BLaER1 (cell line): Measurements from ENCODE around the gene XPR1.

Source experiments
- H3K27ac ChIP-seq: shearing (Covaris generic); formaldehyde crosslinking; 2 replicates; pipeline ENCODE4 v1.8.1; 2022
- H3K27me3 ChIP-seq: shearing (Covaris generic); formaldehyde crosslinking; 2 replicates; pipeline ENCODE4 v1.8.1; 2022
- H3K36me3 ChIP-seq: shearing (Covaris generic); formaldehyde crosslinking; 2 replicates; pipeline ENCODE4 v1.8.1; 2022
- H3K4me1 ChIP-seq: shearing (Covaris generic); formaldehyde crosslinking; 2 replicates; pipeline ENCODE4 v1.8.1; 2022
- H3K4me2 ChIP-seq: shearing (Covaris generic); formaldehyde crosslinking; 2 replicates; pipeline ENCODE4 v1.8.1; 2022
- H3K4me3 ChIP-seq: shearing (Covaris generic); formaldehyde crosslinking; 2 replicates; pipeline ENCODE4 v1.8.1; 2022
- H3K9ac ChIP-seq: shearing (Covaris generic); formaldehyde crosslinking; 2 replicates; pipeline ENCODE4 v1.8.1; 2022
- H3K9me3 ChIP-seq: shearing (Covaris generic); formaldehyde crosslinking; 2 replicates; pipeline ENCODE4 v1.8.1; 2022
- H4K20me1 ChIP-seq: shearing (Covaris generic); formaldehyde crosslinking; 2 replicates; pipeline ENCODE4 v1.8.1; 2022
- Cebpa-rat ChIP-seq: shearing (Covaris generic); IDR thresholded peaks from 2 replicates; pipeline ENCODE4 v1.8.1; 2022

Gene XPR1

GRCh38 chr1:180906511-180906910, 274.7 kb downstream of the XPR1 start:
- H3K9ac ChIP-seq, result no peak overlapping the region
- no peak overlapping the region for H3K4me2 ChIP-seq
- H3K9me3 ChIP-seq, result 0 out of 2 replicates have a peak, but pooled peaks cover 6% of the 10 kb centered on the region

GRCh38 chr1:180907313-180908055, 275.7 kb downstream of the XPR1 start:
- Histone ChIP-seq H3K4me1 (peaks cover 6% of the 10 kb centered on the region), H3K27ac (no peak overlapping the region), H3K27me3 (peaks cover 59% of the 10 kb centered on the region), H4K20me1 (peaks cover 10% of the 10 kb centered on the region), H3K9me3 (0 out of 2 replicates have a peak, but pooled peaks cover 6% of the 10 kb centered on the region), H3K4me3 (no peak overlapping the region), H3K9ac (no peak overlapping the region), H3K36me3 (no peaks in the 10 kb centered on the region), H3K4me2 (no peak overlapping the region)
- TF ChIP-seq Cebpa-rat, result no peak

More at GRCh38 chr1:180906511-180906910, 274.7 kb downstream of the XPR1 start:
- Histone ChIP-seq H3K4me1 (no peaks in the 10 kb centered on the region), H3K27ac (no peak overlapping the region), H3K4me3 (no peak overlapping the region), H4K20me1 (0 out of 2 replicates have a peak, but pooled peaks cover under 1% of the 10 kb centered on the region), H3K27me3 (peaks cover 49% of the 10 kb centered on the region), H3K36me3 (no peaks in the 10 kb centered on the region)
- no peak for TF ChIP-seq Cebpa-rat

GRCh38 chr1:180908074-180908765, 276.4 kb downstream of the XPR1 start:
- Histone ChIP-seq H4K20me1 (peaks cover 17% of the 10 kb centered on the region), H3K4me1 (peaks cover 13% of the 10 kb centered on the region), H3K4me2 (no peak overlapping the region), H3K9ac (no peak overlapping the region), H3K27me3 (peaks cover 66% of the 10 kb centered on the region), H3K36me3 (no peaks in the 10 kb centered on the region), H3K4me3 (no peak overlapping the region), H3K9me3 (0 out of 2 replicates have a peak, but pooled peaks cover 6% of the 10 kb centered on the region), H3K27ac (no peak overlapping the region)
- TF ChIP-seq Cebpa-rat, result no peak

GRCh38 chr1:180909005-180909414, 277.2 kb downstream of the XPR1 start:
- Histone ChIP-seq H3K36me3 (no peaks in the 10 kb centered on the region), H3K4me3 (no peak overlapping the region), H4K20me1 (peaks cover 21% of the 10 kb centered on the region), H3K27me3 (peaks cover 74% of the 10 kb centered on the region), H3K27ac (no peak overlapping the region), H3K9me3 (0 out of 2 replicates have a peak, but pooled peaks cover 1% of the 10 kb centered on the region), H3K4me2 (no peak overlapping the region), H3K4me1 (peaks cover 17% of the 10 kb centered on the region), H3K9ac (no peak overlapping the region)
- TF ChIP-seq Cebpa-rat, result no peak

GRCh38 chr1:180909462-180909976, 277.7 kb downstream of the XPR1 start:
- TF ChIP-seq Cebpa-rat, result no peak
- H3K36me3 ChIP-seq, result no peaks in the 10 kb centered on the region
- peaks cover 17% of the 10 kb centered on the region for H3K4me1 ChIP-seq
- no peaks in the 10 kb centered on the region for H3K9me3 ChIP-seq
- H3K27me3 ChIP-seq, result peaks cover 79% of the 10 kb centered on the region
- no peak overlapping the region for H3K27ac ChIP-seq
- no peak overlapping the region for H3K4me3 ChIP-seq
- peaks cover 21% of the 10 kb centered on the region for H4K20me1 ChIP-seq
- H3K9ac ChIP-seq, result no peak overlapping the region
- no peak overlapping the region for H3K4me2 ChIP-seq

- H3K9me3 ChIP-seq, result no peaks in the 10 kb centered on the region
- H3K36me3 ChIP-seq, result no peaks in the 10 kb centered on the region
- H3K4me2 ChIP-seq, result peak overlapping the region; percentile 98
- H3K4me1 ChIP-seq, result peaks cover 17% of the 10 kb centered on the region
- H3K27me3 ChIP-seq, result peaks cover 100% of the 10 kb centered on the region
- peak overlapping the region; percentile 69 for H3K4me3 ChIP-seq
- no peak overlapping the region for H3K27ac ChIP-seq
- H3K9ac ChIP-seq, result no peak overlapping the region
- TF ChIP-seq Cebpa-rat, result no peak
- peaks cover 21% of the 10 kb centered on the region for H4K20me1 ChIP-seq
Observed at GRCh38 chr1:180911640-180912191, 279.9 kb downstream of the XPR1 start.

- Histone ChIP-seq H3K4me3 (peak overlapping the region; percentile 69), H3K27ac (no peak overlapping the region)
Observed at GRCh38 chr1:180912211-180912800, 280.5 kb downstream of the XPR1 start.

GRCh38 chr1:180912801-180913565, 281.2 kb downstream of the XPR1 start, which contains the start of gene KIAA1614:
KIAA1614 (plus strand) TSS chr1:180912897; CDS start chr1:180913244, 347 bp downstream.
- H3K36me3 ChIP-seq, result no peaks in the 10 kb centered on the region
- peaks cover 21% of the 10 kb centered on the region for H3K4me1 ChIP-seq
- H3K9me3 ChIP-seq, result no peaks in the 10 kb centered on the region
- H3K27ac ChIP-seq, result no peak within 1 kb of the TSS
- TF ChIP-seq Cebpa-rat, result no peak
- peak within 1 kb of the TSS; percentile 60 for H3K9ac ChIP-seq
- H3K4me2 ChIP-seq, result peak within 1 kb of the TSS; percentile 98
- H4K20me1 ChIP-seq, result peaks cover 21% of the 10 kb centered on the region
- H3K4me3 ChIP-seq, result peak within 1 kb of the TSS; percentile 69
- peaks cover 89% of the 10 kb centered on the region for H3K27me3 ChIP-seq

More at GRCh38 chr1:180912211-180912800, 280.5 kb downstream of the XPR1 start:
- Histone ChIP-seq H3K9ac (peak overlapping the region; percentile 60), H3K27me3 (peaks cover 96% of the 10 kb centered on the region), H3K4me1 (peaks cover 17% of the 10 kb centered on the region), H4K20me1 (peaks cover 21% of the 10 kb centered on the region), H3K4me2 (peak overlapping the region; percentile 98), H3K36me3 (no peaks in the 10 kb centered on the region), H3K9me3 (no peaks in the 10 kb centered on the region)
- TF ChIP-seq Cebpa-rat, result no peak
